HFFc6 (cell line): ENCODE measurements around the gene RAD51AP2. TPM values are rescaled to one million over a fixed set of nuclear protein-coding genes. Genes with fewer than 3 reads are reported as not detected.

Source experiments
- DNase-seq: peaks from one replicate; pipeline ENCODE4 v3.0.0-alpha.2; 2018
- H3K27ac Mint-ChIP-seq: 2 replicates; pipeline ENCODE4 v1.8.0; 2020; ENCODE audit warnings: mild to moderate bottlenecking, mixed read lengths
- H3K27me3 Mint-ChIP-seq: 2 replicates; pipeline ENCODE4 v1.8.0; 2021; ENCODE audit warnings: mild to moderate bottlenecking, moderate library complexity, mixed read lengths; ENCODE audit not compliant: insufficient read depth
- H3K36me3 Mint-ChIP-seq: 2 replicates; pipeline ENCODE4 v1.8.0; 2021; ENCODE audit warnings: low read depth, mixed read lengths
- H3K4me1 Mint-ChIP-seq: 2 replicates; pipeline ENCODE4 v1.8.0; 2020; ENCODE audit warnings: low read depth, mixed read lengths
- H3K4me3 Mint-ChIP-seq: 2 replicates; pipeline ENCODE4 v1.8.0; 2020; ENCODE audit warnings: mild to moderate bottlenecking, moderate library complexity, mixed read lengths
- H3K9me3 Mint-ChIP-seq: 2 replicates; pipeline ENCODE4 v1.8.0; 2020; ENCODE audit warnings: mild to moderate bottlenecking, mixed read lengths
- total RNA-seq, 6 experiments: library from RNA; stranded (reverse); fragmentation: NEBNext Ultra II Directional; extraction: Animal tissue kit (Norgen Biotek cat#: 25700); gene quantifications; 2 replicates in 1 of 6; 3 replicates in 5 of 6; pipeline ENCODE4 v1.2.3, GENCODE V29; 2021
- TF ChIP-seq, protein P1 (sequence below): fragments of 200-600 bp; sonication (generic); IDR thresholded peaks from 2 replicates; pipeline ENCODE4 v1.5.0; 2021; ENCODE audit warnings: antibody characterized with exemption, mild to moderate bottlenecking

Gene RAD51AP2
- total RNA-seq, 6 experiments from 2014 or later = not detected

DNA sequence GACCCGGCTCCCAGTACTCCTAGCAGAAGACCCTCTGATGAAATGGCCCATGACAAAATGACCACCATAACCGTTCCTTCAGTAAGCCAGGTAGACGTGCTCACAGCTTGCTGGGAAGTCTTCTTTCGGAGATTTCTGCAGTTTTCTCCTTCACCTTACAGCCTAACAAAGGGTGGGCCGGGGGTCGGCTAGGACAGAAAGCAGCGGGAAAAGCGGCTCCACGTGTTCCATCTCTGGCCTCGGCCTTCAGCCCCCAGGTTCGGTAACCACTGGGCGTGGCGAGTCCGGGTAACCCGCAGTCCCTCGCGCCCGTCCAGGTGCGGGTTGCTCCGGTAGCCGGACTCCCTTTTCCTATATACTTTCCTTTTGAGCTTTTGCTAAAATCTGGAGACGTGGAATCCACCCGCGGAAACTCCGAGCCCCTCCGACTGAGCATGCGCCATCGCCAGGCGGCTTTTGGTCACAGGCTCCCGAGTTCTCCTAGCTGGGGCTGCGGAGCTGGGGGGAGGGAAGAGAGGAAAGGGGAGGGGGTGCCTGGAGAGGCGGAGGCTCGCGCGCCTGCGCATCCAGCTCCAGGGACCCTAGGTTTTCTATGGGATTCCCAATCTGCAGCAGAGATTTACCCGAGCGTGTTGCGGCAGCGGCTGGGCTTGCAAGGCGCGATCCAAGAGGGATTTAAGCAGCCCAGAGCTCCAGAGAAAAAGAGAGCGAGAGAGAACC, 22.0 kb upstream of the RAD51AP2 start, which contains the start of gene VSNL1:
Gene VSNL1, plus strand, starts transcription at position 604 of the 720 bp plus-strand sequence. CDS start 51,379 bp downstream, outside the sequence.
- TF ChIP-seq, protein P1, sequence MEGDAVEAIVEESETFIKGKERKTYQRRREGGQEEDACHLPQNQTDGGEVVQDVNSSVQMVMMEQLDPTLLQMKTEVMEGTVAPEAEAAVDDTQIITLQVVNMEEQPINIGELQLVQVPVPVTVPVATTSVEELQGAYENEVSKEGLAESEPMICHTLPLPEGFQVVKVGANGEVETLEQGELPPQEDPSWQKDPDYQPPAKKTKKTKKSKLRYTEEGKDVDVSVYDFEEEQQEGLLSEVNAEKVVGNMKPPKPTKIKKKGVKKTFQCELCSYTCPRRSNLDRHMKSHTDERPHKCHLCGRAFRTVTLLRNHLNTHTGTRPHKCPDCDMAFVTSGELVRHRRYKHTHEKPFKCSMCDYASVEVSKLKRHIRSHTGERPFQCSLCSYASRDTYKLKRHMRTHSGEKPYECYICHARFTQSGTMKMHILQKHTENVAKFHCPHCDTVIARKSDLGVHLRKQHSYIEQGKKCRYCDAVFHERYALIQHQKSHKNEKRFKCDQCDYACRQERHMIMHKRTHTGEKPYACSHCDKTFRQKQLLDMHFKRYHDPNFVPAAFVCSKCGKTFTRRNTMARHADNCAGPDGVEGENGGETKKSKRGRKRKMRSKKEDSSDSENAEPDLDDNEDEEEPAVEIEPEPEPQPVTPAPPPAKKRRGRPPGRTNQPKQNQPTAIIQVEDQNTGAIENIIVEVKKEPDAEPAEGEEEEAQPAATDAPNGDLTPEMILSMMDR = no peak
- Mint-ChIP-seq H3K36me3 (no peaks in the 10 kb centered on the region), H3K9me3 (no peaks in the 10 kb centered on the region), H3K27me3 (peaks cover 26% of the 10 kb centered on the region), H3K27ac (no peak within 1 kb of the TSS), H3K4me1 (peaks cover 15% of the 10 kb centered on the region), H3K4me3 (peak within 1 kb of the TSS; percentile 77)
- DNase-seq = no peak

DNA sequence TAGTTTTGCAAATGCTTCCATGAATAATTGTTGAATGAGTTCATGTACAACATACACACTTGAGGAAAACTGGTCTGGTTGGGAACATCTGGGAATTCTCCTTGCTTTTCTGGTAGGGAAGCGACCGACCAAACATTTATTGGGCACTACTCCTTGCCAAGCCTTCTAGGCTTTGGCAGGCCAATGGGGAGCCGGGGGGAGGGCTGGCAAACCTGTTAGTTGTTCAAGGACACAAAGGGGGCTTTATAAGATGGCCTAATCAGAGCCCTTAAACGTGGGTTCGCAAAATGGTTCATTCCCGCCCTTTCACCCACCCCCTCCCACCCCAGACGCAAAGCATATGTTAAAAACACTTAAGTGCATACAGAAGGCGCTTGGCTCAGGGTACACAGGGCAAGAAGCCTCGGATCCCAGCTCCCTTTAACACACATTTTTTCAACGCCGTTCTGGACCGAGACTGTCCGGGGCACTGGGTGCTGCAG, 21.4 kb upstream of the RAD51AP2 start:
- no peaks in the 10 kb centered on the region for H3K36me3 Mint-ChIP-seq
- peaks cover 15% of the 10 kb centered on the region for H3K4me1 Mint-ChIP-seq
- H3K27me3 Mint-ChIP-seq = peaks cover 26% of the 10 kb centered on the region
- DNase-seq = no peak
- no peaks in the 10 kb centered on the region for H3K9me3 Mint-ChIP-seq
- H3K27ac Mint-ChIP-seq = no peak overlapping the region
- H3K4me3 Mint-ChIP-seq = peak overlapping the region; percentile 77; the same call in 1 of the 2 replicates
- TF ChIP-seq, protein P1 = no peak

DNA sequence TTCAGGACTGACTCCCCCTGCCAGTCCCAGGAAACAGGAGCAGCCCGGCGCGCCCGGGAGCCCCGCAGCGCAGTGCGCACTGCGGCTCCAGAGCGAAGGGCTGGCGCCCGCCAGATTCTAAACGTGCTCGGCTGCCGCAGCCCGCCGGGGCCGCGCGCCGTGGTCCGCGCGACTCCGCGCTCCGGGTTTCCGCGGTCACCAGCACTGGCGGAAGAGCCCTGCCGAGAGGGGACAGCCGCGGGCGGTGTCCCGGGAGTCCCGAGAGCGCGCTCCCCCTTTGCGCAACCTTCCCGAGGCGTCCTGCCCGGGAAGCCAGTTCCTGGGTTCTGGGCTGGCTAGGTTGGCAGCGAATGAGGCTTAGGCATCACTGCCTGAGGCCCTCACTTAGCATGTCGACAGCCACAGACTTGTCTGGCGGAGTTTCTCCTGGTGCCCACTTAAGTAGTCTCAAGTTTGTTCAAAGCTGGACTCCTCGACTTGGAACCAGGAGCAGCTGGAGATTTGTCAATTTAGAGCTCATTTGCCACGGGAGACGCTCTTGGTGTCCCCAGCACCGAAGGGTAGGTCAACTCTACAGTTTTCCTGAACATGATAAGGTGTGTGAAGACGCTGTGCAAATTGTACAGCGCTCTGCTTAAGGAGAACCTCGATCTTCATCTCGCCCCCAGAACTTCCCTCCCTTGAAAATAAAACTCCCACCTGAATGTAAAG, 20.8 kb upstream of the RAD51AP2 start:
- Mint-ChIP-seq H3K9me3 (no peaks in the 10 kb centered on the region), H3K27ac (no peak overlapping the region), H3K27me3 (peaks cover 26% of the 10 kb centered on the region), H3K36me3 (no peaks in the 10 kb centered on the region), H3K4me1 (peaks cover 15% of the 10 kb centered on the region), H3K4me3 (peak overlapping the region; percentile 33)
- no peak for DNase-seq
- TF ChIP-seq, protein P1 = no peak

DNA sequence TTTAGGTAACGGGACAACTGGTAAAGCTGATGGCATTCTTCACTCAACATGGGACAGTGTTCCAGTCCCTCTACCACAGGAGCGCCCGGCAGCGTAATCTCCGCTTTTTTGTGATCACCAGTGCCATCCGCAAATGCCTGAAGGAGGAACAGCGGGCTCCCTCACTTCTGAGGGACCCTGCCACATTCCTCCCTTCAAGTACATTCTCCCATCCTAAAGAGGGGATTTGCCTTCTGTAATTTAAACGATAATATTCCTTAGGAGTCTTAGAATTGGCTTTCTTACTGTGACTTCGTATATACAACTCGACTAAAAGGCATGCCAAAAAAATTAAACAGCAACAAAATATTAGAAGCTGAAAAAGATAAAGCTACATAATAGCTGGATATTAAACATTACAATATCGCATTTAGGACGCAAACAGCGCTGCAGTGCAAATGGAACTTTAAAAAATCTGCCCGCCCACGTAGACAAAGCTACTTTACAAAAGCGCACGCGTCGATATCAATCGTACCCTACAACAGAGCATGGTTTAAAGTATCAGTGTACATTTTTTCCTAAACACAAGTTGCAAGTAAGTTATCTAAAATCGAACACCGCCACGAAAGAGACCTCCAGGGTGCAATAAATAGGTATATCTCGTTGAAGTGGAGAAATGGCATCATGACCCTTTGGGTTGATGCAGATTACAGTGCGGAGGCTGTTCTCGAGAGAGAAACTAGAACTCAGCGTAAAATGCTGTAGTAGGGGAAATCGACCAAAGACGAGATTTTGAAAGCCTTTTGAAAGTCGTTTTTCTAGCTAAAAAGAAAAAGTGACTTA, 20.0 kb upstream of the RAD51AP2 start:
- Mint-ChIP-seq H3K9me3 (no peaks in the 10 kb centered on the region), H3K27ac (no peak overlapping the region), H3K4me1 (peaks cover 15% of the 10 kb centered on the region), H3K36me3 (no peaks in the 10 kb centered on the region), H3K27me3 (peaks cover 26% of the 10 kb centered on the region), H3K4me3 (peak overlapping the region; percentile 33; the same call in 1 of the 2 replicates)
- TF ChIP-seq, protein P1 = no peak
- DNase-seq = no peak

DNA sequence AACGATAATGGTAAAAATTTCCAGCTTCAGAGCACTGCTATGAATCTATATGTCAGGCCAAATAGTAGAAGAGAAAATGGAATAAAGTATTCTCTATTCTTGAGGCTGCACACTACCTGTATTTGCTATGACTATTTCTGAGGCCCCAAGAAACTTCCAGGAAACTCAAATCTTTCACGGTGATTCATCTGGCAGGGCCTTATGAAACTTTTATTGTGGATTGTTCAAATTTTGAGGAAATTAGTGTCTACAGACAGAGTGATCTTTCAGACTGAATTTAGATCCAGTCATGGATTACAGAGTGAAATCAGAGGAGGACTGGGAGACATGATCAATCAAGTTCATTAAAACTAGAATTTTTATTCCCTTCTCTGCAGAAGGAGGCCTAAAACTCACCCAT, 18.2 kb upstream of the RAD51AP2 start:
- H3K4me1 Mint-ChIP-seq = peaks cover 15% of the 10 kb centered on the region
- H3K27me3 Mint-ChIP-seq = peaks cover 19% of the 10 kb centered on the region
- no peaks in the 10 kb centered on the region for H3K9me3 Mint-ChIP-seq
- H3K4me3 Mint-ChIP-seq = no peak overlapping the region
- H3K36me3 Mint-ChIP-seq = no peaks in the 10 kb centered on the region
- TF ChIP-seq, protein P1 = no peak
- H3K27ac Mint-ChIP-seq = no peak overlapping the region
- no peak for DNase-seq
